ENCODE measurements around the gene KIF1B. TPM values are rescaled to one million over a fixed set of nuclear protein-coding genes. Genes with fewer than 3 reads are reported as not detected.

The KIF1B gene
- polyA plus RNA-seq, 1 of the 3 experiments (the other 2 are of a cell fraction), result 6.8 TPM

GRCh38 chr1:10168912-10169514 is 41.4 kb upstream of the KIF1B start:
- Histone ChIP-seq H3K79me2 (ENCODE audit: insufficient read depth) (no peaks in the 10 kb centered on the region), H3K36me3 (replicated peaks in 1 of 2; ENCODE audit: control insufficient read depth in 1 of 2, insufficient read depth in 2 of 2, low read length in 1 of 2) (peaks cover 29 to 42% of the 10 kb centered on the region in 2 experiments), H3K27ac (ENCODE audit: low read depth in 2 of 2, low read length in 1 of 2) (no peak overlapping the region), H3K4me3 (ENCODE audit: low read depth in 2 of 2, low read length in 1 of 2) (no peak overlapping the region), H3K27me3 (ENCODE audit: insufficient read depth) (no peaks in the 10 kb centered on the region), H3K4me2 (no peak overlapping the region), H3F3A (replicated peaks; ENCODE audit: insufficient read depth) (no peaks in the 10 kb centered on the region), H4K20me1 (ENCODE audit: insufficient read depth) (no peaks in the 10 kb centered on the region), H3K9me2 (no peaks in the 10 kb centered on the region), H3K9me3 (no peaks in the 10 kb centered on the region), H3K4me1 (ENCODE audit: control insufficient read depth in 1 of 2, insufficient read depth in 2 of 2, low read depth in 1 of 2, low read length in 1 of 2) (no peaks in the 10 kb centered on the region), H3K9ac (no peak overlapping the region), H2AFZ (ENCODE audit: low read depth) (no peak overlapping the region)
- WGBS (ENCODE audit: low lambda C conversion rate), result 97% methylated on average over 7 of the region's 7 CpGs
- ChIA-PET POLR2A (no interaction called here), CTCF (interaction anchor here (1.2 kb wide), 1 partner anchor 218 kb away, joined by 3 read pairs; no protein-coding TSS in a partner anchor)
- TF ChIP-seq ZBTB33 (IDR thresholded peaks at IDR 0.05; ENCODE audit: borderline replicate concordance, low read depth) (no peak), EZH2phosphoT487 (IDR thresholded peaks at IDR 0.05; ENCODE audit: borderline replicate concordance, low read depth) (no peak), RXRA (IDR thresholded peaks at IDR 0.05; ENCODE audit: borderline replicate concordance, low read depth) (no peak), SIN3A (IDR thresholded peaks at IDR 0.05; ENCODE audit: borderline replicate concordance, low read depth, low read length) (no peak), MXI1 (IDR thresholded peaks at IDR 0.05; ENCODE audit: low read depth, low read length) (no peak), RFX5 (IDR thresholded peaks at IDR 0.05; ENCODE audit: low read length) (no peak)
- DNase-seq, result no peak

GRCh38 chr1:10170239-10170574 is 40.2 kb upstream of the KIF1B start:
- no peaks in the 10 kb centered on the region for H3K9me3 ChIP-seq
- 88% methylated on average over 2 of the region's 2 CpGs for WGBS (ENCODE audit: low lambda C conversion rate)
- H3K4me2 ChIP-seq, result no peak overlapping the region
- H3K4me3 ChIP-seq (ENCODE audit: low read depth in 2 of 2, low read length in 1 of 2), result no peak overlapping the region
- no peak overlapping the region for H3K9ac ChIP-seq
- H3K9me2 ChIP-seq, result no peaks in the 10 kb centered on the region
- CTCF ChIA-PET, result interaction anchor here (1.1 to 2.3 kb wide), 3 partner anchors 9 to 219 kb away, joined by 3 to 5 read pairs (median 5); partner anchors contain the start of gene KIF1B
- no peak for DNase-seq
- no peaks in the 10 kb centered on the region for H3K27me3 ChIP-seq (ENCODE audit: insufficient read depth)
- no peak overlapping the region for H3K27ac ChIP-seq (ENCODE audit: low read depth in 2 of 2, low read length in 1 of 2)
- H3F3A ChIP-seq (replicated peaks; ENCODE audit: insufficient read depth), result no peaks in the 10 kb centered on the region
- H3K4me1 ChIP-seq (ENCODE audit: control insufficient read depth in 1 of 2, insufficient read depth in 2 of 2, low read depth in 1 of 2, low read length in 1 of 2), result no peaks in the 10 kb centered on the region
- no peak overlapping the region for H2AFZ ChIP-seq (ENCODE audit: low read depth)
- peaks cover 26 to 35% of the 10 kb centered on the region in 2 experiments for H3K36me3 ChIP-seq (replicated peaks in 1 of 2; ENCODE audit: control insufficient read depth in 1 of 2, insufficient read depth in 2 of 2, low read length in 1 of 2)
- POLR2A ChIA-PET, result no interaction called here
- no peaks in the 10 kb centered on the region for H3K79me2 ChIP-seq (ENCODE audit: insufficient read depth)
- H4K20me1 ChIP-seq (ENCODE audit: insufficient read depth), result no peaks in the 10 kb centered on the region
- TF ChIP-seq MEF2A (IDR thresholded peaks at IDR 0.05; ENCODE audit: borderline replicate concordance, low read depth) (no peak), FOXJ3 (CRISPR knock-in tag; IDR thresholded peaks at IDR 0.05) (no peak), ZBTB33 (IDR thresholded peaks at IDR 0.05; ENCODE audit: borderline replicate concordance, low read depth) (no peak), YY1 (IDR thresholded peaks at IDR 0.05; ENCODE audit: low read depth) (no peak), TAF1 (IDR thresholded peaks at IDR 0.05; ENCODE audit: borderline replicate concordance, low read depth, low read length) (no peak), GATA2 (CRISPR knock-in tag; IDR thresholded peaks at IDR 0.05) (no peak), CHD2 (IDR thresholded peaks at IDR 0.05; ENCODE audit: low read length, partially characterized antibody) (no peak), GABPA (IDR thresholded peaks at IDR 0.05; ENCODE audit: low read depth) (no peak), SIN3A (IDR thresholded peaks at IDR 0.05; ENCODE audit: borderline replicate concordance, low read depth, low read length) (no peak), RXRA (IDR thresholded peaks at IDR 0.05; ENCODE audit: borderline replicate concordance, low read depth) (no peak), EP300 (IDR thresholded peaks at IDR 0.05; ENCODE audit: borderline replicate concordance in 1 of 2, low read depth in 1 of 2, low read length in 1 of 2) (no peak), USF2 (IDR thresholded peaks at IDR 0.05; ENCODE audit: borderline replicate concordance, low read depth, low read length) (no peak), FOSL2 (IDR thresholded peaks at IDR 0.05; ENCODE audit: borderline replicate concordance, low read depth) (no peak), FOXM1 (IDR thresholded peaks at IDR 0.05; ENCODE audit: low read depth) (no peak), RCOR1 (IDR thresholded peaks at IDR 0.05; ENCODE audit: low read length) (no peak), RAD21 (IDR thresholded peaks at IDR 0.05; ENCODE audit: low read length) (no peak)

All from SK-N-SH (cell line).